GM18505 (cell line): Measurements from ENCODE around the gene DLX6.
A peak's percentile ranks its signal among the peaks of the same experiment; 100 is the strongest.
"Not testable (repeated sequence)": the region's sequence is repeated elsewhere in the genome, so short reads cannot be mapped to it uniquely, and the experiment has no call there.

ENCODE experiments used
- ATAC-seq: cut with Tn5 transposase; IDR thresholded peaks from one replicate; pipeline ENCODE4 v1.9.1; 2021; ENCODE audit not compliant: unreplicated experiment
- POLR2A ChIP-seq: IDR thresholded peaks from 4 replicates; pipeline ENCODE4 v1.6.1; 2011; ENCODE audit warnings: borderline replicate concordance; ENCODE audit not compliant: insufficient read depth, insufficient read length; ENCODE audit errors: extremely low read depth

The DLX6 gene

GRCh38 chr7:97018791-97019531, 13.6 kb downstream of the DLX6 start:
- TF ChIP-seq POLR2A, result no peak

GRCh38 chr7:97019710-97020225, 14.4 kb downstream of the DLX6 start:
- ATAC-seq, result no peak
- no peak for TF ChIP-seq POLR2A

More at GRCh38 chr7:97018791-97019531, 13.6 kb downstream of the DLX6 start:
- ATAC-seq, result no peak

GRCh38 chr7:97020601-97020995, 15.2 kb downstream of the DLX6 start:
- ATAC-seq, result no peak
- no peak for TF ChIP-seq POLR2A

GRCh38 chr7:97020996-97021746, 15.8 kb downstream of the DLX6 start:
- ATAC-seq, result no peak
- TF ChIP-seq POLR2A, result no peak

GRCh38 chr7:97021747-97022490, 16.6 kb downstream of the DLX6 start:
- TF ChIP-seq POLR2A, result no peak
- no peak for ATAC-seq

- no peak for ATAC-seq
- no peak for TF ChIP-seq POLR2A
Measured at GRCh38 chr7:97022491-97023306, 17.3 kb downstream of the DLX6 start.

- no peak for ATAC-seq
- TF ChIP-seq POLR2A, result no peak
Measured at GRCh38 chr7:97024209-97025129, 19.1 kb downstream of the DLX6 start, which contains the start of gene DLX5. DLX5 (minus strand) TSS chr7:97024831; CDS start chr7:97024623, 208 bp downstream.

- no peak for TF ChIP-seq POLR2A
- no peak for ATAC-seq
Measured at GRCh38 chr7:97025130-97025499, 19.8 kb downstream of the DLX6 start.

GRCh38 chr7:97025983-97026714, 20.8 kb downstream of the DLX6 start:
- no peak for ATAC-seq

GRCh38 chr7:97026715-97027426, 21.5 kb downstream of the DLX6 start:
- peak; percentile 20 for ATAC-seq
- TF ChIP-seq POLR2A, result no peak

More at GRCh38 chr7:97025983-97026714, 20.8 kb downstream of the DLX6 start:
- TF ChIP-seq POLR2A, result no peak

GRCh38 chr7:97027427-97028234, 22.3 kb downstream of the DLX6 start:
- ATAC-seq, result peak; percentile 79
- no peak for TF ChIP-seq POLR2A

GRCh38 chr7:97034213-97034852, 29.0 kb downstream of the DLX6 start:
- ATAC-seq, result not testable (repeated sequence)
